D341Med (cell line): ENCODE data around the gene SYT12.
"Not testable (repeated sequence)": the region's sequence is repeated elsewhere in the genome, so short reads cannot be mapped to it uniquely, and the experiment has no call there.

ENCODE experiments used
- DNase-seq: peaks from one replicate; pipeline ENCODE4 v3.0.0; 2012; ENCODE audit warnings: low spot score

The SYT12 gene

GRCh38 chr11:67022961-67023956, at the start of gene SYT12:
SYT12 (plus strand) TSS chr11:67023134; CDS start chr11:67030145, 7,011 bp downstream.
- DNase-seq = peak; percentile 78

- no peak for DNase-seq
These were observed 48.9 kb upstream of the SYT12 start for GRCh38 chr11:66973956-66974580.

- no peak for DNase-seq
These were observed 48.1 kb upstream of the SYT12 start, which contains the start of gene C11orf86 for GRCh38 chr11:66974724-66975404. C11orf86 (plus strand) TSS chr11:66975304; CDS start chr11:66975363, 59 bp downstream.

GRCh38 chr11:66975405-66976027, 47.4 kb upstream of the SYT12 start:
- no peak for DNase-seq

- peak; percentile 73 for DNase-seq
These were observed 46.9 kb upstream of the SYT12 start for GRCh38 chr11:66976028-66976467.

- DNase-seq = no peak
These were observed 46.0 kb upstream of the SYT12 start for GRCh38 chr11:66976925-66977324.

- DNase-seq = no peak
These were observed 44.7 kb upstream of the SYT12 start for GRCh38 chr11:66978229-66978628.

- DNase-seq = no peak
These were observed 44.2 kb upstream of the SYT12 start for GRCh38 chr11:66978717-66979116.

GRCh38 chr11:66979336-66979980, 43.5 kb upstream of the SYT12 start:
- DNase-seq = no peak

- peak; percentile 79 for DNase-seq
These were observed 40.9 kb upstream of the SYT12 start for GRCh38 chr11:66981976-66982578.

GRCh38 chr11:66983275-66983924, 39.5 kb upstream of the SYT12 start:
- no peak for DNase-seq

GRCh38 chr11:66985508-66986177, 37.3 kb upstream of the SYT12 start:
- no peak for DNase-seq

- no peak for DNase-seq
These were observed 36.8 kb upstream of the SYT12 start for GRCh38 chr11:66986178-66986545.

GRCh38 chr11:66987158-66987620, 35.7 kb upstream of the SYT12 start:
- no peak for DNase-seq

- DNase-seq = no peak
These were observed 34.9 kb upstream of the SYT12 start for GRCh38 chr11:66987924-66988637.

GRCh38 chr11:66988741-66989140, 34.2 kb upstream of the SYT12 start:
- not testable (repeated sequence) for DNase-seq

- DNase-seq = not testable (repeated sequence)
These were observed 33.6 kb upstream of the SYT12 start for GRCh38 chr11:66989360-66989759.

- no peak for DNase-seq
These were observed 30.9 kb upstream of the SYT12 start for GRCh38 chr11:66992041-66992440.
